GM18526 (cell line): ENCODE data around the gene SRCAP.

Source experiments
- POLR2A ChIP-seq: IDR thresholded peaks from 3 replicates; pipeline ENCODE4 v1.6.1; 2011; ENCODE audit not compliant: insufficient read length; ENCODE audit errors: extremely low read depth

SRCAP gene

DNA sequence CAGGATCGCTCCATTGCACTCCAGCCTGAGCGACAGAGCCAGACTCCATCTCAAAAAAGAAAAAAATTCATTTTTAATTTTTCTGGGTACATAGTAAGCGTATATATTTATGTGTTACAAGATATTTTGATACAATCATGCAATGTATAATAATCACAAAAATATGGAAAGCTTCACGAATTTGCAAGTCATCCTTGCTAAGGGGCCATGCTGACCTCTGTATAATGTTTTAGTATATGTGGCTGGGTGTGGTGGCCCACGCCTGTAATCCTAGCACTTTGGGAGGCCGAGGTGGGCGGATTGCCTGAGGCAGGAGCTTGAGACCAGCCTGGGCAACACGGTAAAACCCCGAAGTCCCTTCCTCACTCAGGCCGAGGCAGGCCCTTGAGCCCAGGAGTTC is 23.8 kb upstream of the SRCAP start:
- TF ChIP-seq POLR2A = no peak

DNA sequence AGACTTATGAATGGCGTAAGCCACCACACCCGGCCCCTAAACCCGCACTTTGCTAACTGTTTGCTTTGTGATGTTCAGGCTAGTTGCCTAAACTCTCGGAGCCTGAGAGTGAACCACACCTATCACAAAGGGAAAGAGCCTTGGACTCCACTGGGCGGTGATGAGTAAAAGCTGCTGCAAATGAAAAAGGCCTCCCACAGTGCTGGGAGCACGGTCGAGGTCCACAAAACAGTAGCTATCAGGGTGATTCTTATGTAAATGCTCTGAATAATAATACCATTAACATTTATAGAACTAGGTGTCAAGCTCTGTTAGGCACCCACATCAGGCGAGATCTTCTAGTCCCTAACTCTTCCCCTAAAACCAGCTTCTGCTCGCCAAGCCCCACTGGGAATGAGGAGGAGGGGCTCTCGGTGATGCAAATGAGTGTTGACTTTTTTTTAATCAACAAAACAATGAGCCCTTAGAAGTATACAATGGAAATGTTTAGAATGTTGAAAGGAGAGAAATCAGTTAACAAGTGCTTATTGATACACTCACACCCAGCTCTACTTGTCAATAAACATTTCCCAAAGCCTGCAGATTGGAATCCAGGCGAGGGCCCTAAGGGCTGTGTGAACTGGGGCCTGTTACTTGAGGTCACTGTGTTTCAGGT is 20.9 kb upstream of the SRCAP start:
- no peak for TF ChIP-seq POLR2A

DNA sequence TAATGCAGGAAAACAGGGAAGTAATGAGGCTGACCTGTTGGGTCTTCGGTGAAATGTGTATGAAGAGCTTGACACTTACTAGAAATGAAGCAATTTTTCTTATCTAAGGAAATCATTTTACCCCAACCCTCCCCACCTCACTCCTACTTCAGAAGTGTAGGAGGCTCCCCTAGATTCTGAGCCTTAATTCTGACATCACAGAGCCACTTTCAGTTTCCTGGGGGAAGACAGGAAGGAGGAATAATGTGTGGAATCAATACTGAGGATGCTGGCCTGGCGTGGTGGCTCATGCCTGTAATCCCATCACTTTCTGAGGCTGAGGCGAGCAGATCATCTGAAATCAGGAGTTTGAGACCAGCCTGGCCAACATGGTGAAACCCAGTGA is 20.4 kb upstream of the SRCAP start:
- no peak for TF ChIP-seq POLR2A

DNA sequence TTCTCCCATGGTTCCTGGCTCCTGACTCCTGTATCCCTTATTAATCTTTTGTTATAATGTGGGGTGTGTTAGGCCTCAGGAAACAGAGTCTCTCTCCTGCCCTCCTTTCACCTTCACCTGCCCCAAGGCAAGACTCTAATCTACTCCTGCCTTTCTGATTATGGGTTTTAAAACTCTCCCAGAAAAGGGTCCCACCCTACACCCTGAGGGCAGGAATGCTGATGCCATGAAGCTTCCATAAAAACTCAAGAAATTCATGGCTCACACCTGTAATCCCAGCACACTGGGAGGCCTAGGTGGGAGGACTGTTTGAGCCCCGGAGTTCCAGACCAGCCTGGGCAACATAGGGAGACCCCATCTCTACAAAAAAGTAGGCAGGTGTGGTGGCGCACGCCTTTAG is 18.6 kb upstream of the SRCAP start:
- TF ChIP-seq POLR2A = no peak

DNA sequence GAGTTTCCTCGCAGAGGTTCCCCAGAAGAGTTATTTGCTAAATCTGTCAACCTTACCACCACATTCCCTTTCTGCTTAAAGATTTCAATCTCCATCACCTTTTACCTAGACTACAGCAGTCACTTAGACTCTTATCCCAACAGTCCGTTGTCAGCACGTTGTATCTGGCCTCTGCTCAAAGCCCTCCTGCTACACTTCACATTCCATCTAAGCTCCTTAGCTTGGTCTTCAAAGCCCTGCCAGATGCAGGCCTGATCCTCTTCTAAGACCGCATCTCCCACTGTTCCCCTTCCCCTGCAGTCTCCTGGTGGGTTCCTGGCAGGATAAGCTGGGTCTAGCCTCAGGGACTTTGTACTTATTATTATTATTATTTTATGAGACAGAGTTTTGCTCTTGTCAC is 10.3 kb upstream of the SRCAP start:
- no peak for TF ChIP-seq POLR2A

DNA sequence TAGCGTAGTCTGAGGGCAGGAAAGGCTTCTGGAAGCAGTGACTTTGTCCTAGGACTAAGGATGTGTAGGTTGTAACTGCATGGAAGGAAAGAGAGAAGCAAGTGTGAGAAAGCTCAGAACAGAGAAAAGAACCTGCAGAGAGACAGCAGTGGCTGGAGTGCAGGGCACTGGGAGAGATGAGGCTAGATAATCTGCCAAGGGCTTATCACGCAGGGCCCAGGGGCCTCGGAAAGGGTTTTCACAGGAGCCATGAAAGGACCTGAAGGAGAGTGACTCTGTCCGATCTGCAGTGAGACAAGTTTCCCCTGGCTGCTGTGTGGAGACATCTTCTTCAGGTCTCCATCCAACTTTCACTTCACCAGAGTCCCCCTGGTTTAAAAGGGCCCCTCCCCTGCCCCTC is 7.1 kb upstream of the SRCAP start:
- TF ChIP-seq POLR2A = no peak

DNA sequence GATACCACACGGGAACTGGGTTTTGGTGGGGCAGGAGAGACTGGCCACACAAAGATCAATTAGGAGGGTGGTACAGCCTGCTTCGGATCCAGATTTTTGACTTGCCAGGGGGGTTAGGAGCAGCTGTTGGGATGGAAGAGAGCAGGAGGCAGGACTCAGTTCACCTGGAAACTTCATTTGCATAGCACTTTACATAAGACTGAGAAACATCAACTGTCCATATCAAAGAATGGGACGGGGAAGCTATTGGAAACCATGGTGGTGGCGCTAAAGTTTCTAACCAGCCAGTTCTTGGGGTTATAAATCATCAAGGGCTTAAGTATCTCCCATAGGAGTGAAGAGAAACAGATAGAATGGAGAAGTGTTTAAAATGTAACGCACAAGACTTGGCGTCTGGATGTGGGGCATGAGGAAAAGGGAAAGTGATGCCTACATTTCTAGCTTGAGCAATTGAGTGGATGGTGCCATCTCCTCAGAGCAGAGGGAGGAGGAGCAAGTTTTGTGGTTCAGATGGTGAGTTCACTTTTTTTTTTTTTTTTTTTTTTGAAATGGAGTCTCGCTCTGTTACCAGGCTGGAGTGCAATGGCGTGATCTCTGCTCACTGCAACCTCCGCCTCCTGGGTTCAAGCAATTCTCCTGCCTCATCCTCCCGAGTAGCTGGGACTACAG is 6.4 kb upstream of the SRCAP start:
- no peak for TF ChIP-seq POLR2A

DNA sequence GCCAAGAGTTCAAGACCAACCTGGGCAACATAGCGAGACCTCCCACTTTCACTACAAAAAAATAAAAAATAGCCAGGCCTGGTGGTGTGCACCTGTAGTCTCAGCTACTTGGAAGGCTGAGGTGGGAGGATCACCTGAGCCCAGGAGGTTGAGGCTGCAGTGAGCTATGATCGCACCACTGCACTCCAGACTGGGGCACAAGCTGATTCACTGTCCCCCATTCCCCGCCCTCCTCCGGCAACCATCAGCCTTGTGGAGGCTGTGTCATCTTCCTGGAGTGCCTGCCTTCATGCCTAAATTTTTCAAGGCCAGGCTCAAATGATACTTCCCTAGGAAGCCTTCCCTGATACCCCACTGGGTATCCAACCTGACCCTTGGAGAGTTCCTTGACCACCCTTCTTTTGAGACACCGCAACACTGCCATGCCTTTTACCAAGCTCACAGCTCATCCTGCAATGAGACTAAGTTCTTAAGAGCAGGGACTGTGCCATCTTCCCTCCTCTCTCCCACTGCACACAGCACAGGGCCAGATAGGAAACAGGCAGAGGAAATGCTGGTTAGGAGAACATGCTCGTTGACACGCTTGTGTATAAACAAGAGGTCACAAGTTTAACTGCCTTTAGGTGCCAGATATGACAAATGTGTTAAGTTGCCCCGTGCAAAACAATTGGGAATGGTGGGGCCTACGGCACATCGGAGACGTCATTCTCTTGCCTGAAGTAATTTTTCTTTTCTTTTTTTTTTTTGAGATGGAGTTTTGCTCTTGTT is 3.9 kb upstream of the SRCAP start:
- TF ChIP-seq POLR2A = no peak

DNA sequence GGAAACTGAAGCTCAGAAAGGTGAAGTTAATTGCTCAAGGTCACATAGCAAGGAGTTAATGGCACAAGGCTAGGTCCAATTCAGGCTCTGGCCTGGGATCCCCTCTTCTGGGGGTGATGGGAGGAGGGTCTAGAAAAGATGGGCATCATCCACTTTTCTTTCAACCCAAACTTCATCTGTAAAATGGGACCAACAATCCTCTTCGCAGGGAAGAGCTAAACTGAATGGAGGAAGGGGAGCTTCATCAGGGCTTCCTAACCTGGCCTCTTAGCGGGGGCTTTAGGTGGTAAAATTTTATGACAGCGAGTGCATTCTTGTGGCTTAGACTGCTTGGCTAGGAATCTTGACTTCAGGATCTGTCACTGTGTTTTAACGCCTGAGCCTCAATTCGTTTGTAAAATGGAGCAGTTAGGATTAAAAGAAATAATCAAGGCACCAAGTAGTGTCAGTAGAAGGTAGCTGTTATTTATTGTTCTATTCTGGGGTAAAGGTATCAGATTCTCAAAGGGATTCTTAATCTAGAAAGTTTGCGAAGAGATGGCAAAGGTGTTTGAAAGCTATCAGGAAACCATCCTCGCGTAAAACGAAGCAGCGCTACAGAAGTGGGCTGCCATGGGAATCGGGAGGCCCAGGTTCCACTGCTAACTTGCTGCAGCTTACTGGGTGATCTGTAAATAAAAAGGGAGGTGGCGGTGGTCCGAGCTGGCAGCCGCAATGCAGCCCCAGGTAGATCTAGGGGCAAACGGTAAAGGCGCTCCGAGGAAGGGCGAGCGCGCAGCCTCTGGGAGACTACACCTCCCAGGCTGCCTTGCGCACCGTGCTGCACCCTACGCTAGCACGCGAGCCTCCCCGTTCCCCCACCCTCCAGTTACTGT is 1.5 kb upstream of the SRCAP start:
- no peak for TF ChIP-seq POLR2A

DNA sequence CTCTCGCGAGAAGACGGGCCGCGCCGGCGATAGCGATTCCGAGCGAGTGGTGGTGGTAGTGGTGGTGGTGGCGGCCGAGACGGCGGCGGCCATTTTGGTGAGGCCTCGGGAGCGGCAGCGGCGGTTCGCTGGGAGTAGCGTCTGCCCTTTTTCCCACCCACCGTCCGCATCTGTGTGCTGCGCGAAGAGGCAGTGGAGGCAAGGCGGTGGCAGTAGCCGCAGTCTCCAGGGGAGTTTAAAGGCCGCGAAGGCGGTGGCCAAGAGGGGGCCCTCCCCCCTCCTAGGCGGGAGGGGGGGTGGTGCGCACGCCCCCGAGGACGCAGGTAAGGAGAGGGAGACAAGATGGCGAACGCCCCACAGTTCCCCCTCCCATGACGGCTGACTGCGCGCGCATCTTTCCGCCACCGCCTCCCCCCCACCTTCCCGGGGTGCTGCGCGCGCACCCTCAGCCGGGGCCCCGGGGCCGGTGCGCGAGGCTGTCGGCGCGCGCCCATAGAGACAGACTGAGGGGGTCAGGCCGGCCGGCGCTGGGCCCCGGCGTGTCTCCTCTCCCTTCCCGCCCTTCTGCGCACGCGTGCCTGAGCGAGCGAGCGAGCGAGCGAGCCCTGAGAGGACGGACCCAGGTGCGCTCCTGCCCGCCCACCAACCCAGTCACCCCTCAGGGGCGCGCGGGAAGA is 694 bp upstream of the SRCAP start:
- TF ChIP-seq POLR2A = peak; percentile 88

DNA sequence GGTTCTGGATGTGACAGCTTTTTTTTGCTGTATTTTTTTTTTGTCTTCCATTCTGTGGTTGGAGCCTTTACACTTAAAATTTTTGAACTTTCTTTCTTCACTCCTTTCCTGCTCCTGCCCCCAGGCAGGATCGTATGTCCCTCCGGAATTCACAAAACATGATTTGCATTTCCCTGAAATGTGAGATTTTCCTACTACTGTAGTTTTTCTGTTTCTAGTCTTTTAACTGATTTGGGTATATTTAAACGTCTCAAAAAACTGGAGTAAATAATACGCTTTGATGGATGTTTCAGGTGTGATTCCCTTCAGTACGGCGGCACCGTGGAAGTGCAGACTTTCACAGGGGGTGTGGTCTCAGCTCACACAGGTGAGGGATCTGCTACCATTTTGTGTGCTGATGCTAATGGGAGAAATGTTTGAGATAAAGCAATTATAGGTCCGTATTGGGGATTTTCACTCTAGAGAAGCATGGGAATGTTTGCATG is 686 bp downstream of the SRCAP start:
- TF ChIP-seq POLR2A = no peak

DNA sequence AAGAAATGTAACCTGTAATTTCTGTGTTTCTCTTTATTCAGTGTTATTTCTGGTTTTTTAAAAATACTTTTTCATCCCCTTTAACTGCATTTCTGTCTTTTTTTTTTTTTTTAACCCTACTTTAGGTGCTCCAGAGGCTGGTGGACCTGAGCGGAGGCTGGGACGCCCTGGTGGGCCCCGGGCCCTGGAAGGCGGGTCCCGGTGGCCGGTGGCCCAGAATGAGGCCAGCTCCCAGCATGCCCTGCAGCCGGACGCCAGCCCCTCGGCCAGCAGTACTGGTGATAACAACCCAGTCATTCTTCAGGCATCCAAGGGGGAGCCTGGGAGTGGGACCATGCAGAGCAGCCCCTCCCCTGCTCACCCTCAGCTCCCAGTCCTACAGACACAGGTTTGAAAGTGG is 1.5 kb downstream of the SRCAP start:
- TF ChIP-seq POLR2A = no peak

DNA sequence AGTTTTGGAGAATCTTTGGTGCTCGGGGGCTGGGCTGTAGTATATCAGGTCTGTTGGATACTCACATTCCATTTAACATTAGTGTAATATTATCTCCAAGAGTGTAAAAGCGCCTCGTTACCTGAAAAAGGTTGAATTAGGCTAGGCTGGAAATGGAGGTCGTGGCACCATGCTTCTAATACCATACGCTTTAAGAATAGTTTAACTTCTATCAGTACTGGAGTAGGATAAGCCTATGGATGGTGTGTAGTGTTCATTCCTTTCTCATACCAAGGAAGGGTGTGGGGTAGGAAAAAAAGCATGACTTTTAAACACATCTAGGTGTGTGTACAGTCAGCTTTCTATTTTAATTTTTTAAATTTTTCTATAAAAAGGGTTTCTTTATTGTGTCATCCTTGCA is 2.0 kb downstream of the SRCAP start:
- TF ChIP-seq POLR2A = no peak

DNA sequence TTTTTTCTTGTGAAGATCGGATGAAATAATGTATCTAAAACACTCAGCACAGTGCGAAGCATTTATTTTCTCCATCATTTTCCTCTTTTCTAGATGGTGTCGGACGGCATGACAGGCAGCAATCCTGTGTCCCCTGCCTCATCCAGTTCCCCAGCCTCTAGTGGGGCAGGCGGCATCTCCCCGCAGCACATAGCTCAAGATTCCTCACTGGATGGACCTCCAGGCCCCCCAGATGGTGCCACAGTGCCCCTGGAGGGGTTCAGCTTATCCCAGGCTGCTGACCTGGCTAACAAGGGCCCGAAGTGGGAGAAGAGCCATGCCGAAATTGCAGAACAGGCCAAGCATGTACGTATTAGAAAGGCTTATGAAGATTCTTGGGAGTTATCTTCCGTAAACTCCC is 5.0 kb downstream of the SRCAP start:
- TF ChIP-seq POLR2A = no peak

DNA sequence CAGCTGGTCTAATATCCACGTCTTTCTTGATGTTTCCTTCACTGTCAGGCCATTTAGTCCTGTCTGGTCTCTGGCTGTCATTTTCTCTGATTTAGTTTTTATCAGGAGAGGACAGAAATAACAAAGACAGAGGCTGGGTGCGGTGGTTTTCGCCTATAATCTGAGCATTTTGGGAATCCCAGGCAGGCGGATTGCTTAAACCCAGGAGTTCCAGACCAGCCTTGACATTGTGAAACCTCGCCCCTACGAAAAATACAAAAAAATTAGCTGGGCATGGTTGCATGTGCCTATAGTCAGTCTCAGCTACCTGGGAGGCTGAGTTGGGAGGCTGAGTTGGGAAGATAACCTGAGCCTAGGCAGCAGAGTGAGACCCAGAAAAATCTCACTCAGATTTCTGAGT is 7.1 kb downstream of the SRCAP start:
- TF ChIP-seq POLR2A = no peak
